ENCODE measurements around the gene MRPL58.
"Not testable (repeated sequence)": the region's sequence is repeated elsewhere in the genome, so short reads cannot be mapped to it uniquely, and the experiment has no call there.

The MRPL58 gene

DNA sequence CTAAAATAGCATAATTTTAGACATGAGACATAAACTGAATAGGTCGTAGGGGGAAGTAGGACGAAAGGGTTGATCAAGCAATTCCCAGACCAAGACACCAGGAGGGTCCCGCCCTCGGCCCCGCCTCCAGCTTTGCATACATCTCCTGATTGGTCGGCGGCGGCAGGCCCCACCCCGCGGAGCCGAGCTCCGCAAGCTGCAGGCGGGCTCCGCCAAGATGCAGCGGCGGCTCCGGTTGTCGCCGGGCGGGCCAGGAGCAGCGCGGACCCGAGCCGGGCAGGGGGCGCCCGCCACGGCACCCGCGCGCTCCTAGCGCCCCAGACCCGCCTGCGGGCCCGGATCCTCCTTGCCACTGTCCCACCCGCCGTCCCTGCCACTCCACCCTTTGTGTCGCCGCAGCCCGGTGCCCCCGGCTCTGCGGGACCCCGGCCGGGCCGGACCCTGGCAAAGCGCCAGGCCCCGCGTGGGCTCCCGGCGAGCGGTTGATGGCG is 25.0 kb upstream of the MRPL58 start, which contains the start of gene CDR2L:
Gene CDR2L, plus strand, starts transcription at position 215 of the 491 bp plus-strand sequence. CDS start 412 bp downstream, outside the sequence.
- FAIRE-seq (peak; percentile 71), DNase-seq (ENCODE audit: low spot score) (peak; percentile 82)

DNA sequence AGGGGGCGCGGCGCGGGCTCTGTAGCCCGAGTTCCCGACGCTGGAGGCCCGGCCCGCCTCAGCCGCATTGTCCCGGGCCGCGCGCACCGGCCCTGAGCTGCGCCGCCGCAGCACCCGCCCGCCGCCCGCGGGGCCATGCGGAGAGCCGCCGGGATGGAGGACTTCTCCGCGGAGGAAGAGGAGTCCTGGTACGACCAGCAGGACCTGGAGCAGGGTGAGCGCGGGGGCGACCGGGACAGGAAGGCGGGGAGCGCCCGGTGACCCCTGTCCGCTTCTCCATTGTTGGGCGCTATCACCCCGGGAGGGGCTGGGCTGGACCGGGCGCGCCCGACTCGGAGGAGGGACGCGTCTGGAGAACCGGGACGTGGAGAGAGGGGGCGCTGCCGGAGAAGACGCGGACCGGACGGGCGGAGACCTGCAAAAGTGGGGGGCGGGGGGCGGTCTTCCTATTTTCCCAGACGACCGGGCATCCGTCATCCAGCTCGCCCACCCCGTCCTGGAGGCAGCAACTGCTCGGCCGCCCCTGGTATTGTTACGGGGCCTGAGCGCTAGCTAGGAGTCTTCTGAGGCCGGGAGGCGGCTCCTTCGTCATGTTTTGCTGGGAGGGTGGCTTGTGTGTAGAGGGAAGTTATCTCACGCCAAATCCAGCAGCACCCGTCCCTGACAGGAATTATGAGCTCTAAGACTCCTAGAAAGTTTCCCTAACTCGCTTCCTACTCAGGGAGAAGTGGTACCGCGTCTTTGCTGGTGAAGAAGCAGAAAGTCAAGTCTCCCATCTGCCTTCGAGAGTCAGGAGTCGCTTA is 24.4 kb upstream of the MRPL58 start:
- no peak for FAIRE-seq
- DNase-seq (ENCODE audit: low spot score): peak; percentile 44

DNA sequence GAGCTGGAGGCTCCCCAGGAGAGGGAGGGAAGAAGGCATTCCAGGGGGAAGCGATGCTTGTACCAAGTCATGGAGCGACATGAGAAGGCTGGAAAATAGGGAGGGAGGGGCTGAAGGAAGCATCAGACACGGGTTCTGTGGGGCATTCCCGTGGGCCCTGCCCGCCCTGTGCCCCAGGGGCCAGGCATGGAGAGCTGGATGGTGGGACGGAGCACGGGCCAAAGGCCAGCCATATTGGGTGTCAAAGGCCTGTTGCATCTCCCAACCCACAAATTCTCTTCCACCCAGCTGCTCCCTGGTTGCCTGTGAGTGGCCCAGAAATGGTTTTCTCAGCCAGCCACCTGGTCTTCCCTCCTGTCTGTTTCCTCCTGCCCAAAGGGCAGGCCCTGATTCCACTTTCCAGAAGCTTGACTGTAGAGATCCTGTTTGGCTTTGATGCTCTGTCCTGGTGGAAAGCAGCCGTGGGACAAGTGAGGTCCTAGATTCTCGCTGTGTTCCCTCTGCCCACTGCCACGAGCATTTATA is 21.8 kb upstream of the MRPL58 start:
- DNase-seq (ENCODE audit: low spot score): no peak
- no peak for FAIRE-seq

DNA sequence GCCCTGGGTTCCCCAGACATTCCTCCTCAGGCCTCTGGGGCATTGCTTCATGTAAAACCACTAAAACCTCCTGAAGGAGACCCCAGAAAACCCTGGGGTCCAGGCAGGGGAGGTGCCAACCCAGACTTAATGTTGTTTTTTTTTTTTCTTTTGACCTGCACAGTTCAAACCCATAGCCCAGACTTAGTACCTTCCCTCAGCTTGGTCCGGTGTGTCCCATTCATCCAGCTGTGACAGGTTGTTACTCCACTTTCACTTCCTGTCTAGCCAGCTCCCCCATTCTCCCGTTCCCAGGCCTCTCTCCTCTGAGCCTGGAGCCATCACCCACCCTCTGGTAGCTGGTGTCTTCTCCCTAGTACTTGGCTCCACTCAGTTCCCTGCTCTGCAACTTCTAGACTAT is 20.2 kb upstream of the MRPL58 start:
- FAIRE-seq: no peak
- DNase-seq (ENCODE audit: low spot score): no peak

DNA sequence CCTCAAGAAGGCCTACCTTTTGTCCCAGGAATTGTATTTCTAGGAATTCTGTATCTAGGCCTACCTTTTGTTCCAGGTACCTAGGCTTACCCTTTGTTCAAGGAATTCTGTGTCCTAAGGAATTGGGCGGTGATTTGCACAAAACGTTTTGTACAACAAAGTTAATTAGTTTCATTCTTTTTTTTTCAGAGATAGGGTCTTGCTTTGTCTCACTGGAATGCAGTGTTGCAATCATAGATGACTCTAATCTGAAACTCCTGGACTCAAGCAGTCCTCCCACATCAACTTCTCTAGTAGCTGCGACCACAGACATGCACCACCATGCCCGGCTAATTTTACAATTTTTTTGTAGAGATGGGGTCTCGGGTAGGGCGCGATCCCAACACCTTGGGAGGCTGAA is 18.0 kb upstream of the MRPL58 start:
- FAIRE-seq: no peak
- no peak for DNase-seq (ENCODE audit: low spot score)

DNA sequence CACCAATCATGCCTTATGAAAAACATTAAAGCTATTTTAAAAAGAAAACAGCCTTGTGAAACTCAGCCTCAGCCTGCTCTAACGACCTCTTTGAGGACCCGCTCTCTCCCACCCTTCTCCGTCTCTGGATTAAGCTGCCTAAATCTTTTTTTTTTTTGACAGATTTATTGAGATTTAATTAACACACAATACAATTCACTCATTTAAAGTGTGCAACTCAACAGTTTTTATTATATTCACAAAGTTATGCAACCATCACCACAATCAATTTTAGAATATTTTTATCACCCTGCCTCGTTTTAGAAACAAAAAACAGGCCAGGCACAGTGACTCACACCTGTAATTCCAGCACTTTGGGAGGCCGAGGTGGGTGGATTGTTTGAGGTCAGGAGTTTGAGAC is 16.6 kb upstream of the MRPL58 start:
- FAIRE-seq (no peak), DNase-seq (ENCODE audit: low spot score) (no peak)

DNA sequence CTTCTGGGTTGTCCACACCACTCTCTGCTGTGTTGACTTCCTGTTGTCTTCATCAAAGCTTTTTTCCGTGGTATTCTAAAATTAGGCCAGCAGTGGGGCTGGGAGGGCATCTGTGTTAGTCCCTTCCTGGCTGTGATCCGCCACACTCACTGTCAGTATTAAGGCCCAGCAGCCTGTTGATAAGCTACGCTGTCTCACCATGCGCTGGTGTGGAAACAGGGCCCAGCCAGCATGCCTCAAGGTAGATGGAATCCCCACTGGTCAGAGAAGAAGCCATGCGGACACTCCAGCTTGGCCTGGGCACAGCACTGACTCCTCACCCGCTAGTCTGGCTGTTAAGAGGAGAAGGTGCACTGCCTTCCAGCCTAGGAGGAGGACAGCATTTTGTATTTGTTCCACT is 13.7 kb upstream of the MRPL58 start:
- DNase-seq (ENCODE audit: low spot score) (no peak), FAIRE-seq (no peak)

DNA sequence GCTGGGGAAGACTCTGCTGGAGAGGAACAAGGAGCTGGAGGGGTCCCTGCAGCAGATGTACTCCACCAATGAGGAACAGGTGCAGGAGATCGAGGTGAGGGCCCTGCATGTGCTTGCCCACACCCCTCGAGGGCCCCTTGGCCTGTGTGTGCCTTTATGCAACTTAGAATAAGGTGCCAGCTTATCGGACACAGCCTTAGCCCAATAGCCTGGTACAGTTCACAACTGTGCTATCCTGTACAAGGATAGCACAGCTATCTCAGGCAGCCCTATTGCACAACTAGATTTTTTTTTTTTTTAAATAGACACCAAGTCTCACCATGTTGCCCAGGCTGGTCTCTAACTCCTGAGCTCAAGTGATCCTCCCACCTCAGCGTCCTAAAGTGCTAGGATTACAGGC is 12.9 kb upstream of the MRPL58 start:
- no peak for FAIRE-seq
- no peak for DNase-seq (ENCODE audit: low spot score)

DNA sequence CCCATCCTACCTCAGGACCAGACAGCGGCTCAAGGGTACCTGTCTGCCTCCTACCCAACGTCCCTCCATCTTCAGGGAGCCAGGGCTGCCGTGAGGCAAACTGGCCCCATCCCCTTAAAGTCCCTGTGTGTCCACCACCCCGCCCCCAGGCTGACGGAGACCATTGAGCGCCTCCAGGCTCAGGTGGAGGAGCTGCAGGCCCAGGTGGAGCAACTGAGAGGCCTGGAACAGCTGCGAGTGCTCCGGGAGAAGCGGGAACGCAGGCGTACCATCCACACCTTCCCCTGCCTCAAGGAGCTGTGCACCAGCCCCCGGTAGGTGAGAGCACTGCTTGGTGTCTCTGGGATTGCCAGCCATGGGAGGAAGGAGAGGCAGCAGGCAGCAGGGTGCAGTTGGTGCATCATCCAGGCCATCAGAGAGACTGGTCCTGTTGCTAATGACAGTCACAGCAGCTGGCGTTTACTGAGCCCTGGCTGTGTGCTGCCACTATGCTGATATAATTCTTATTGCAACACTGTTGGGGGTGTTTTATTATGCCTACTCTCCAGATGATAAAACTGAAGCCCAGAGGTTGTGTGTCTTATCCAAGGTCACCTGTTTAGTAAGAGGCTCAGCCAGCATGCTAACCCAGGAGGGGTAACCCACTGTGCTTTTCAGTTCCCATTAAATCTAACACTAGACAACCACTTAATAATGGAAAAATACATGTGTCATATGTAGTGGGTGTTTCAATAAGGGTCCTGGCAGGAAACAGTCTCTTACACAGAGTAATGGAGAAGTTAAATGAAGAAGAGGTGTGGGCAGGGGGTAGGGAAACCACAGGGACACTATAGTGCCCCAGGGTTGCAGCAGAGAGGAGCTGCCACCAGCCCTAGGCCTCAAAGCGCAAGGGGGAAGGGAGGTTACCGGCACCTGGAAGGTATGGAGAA is 10.3 kb upstream of the MRPL58 start:
- FAIRE-seq (no peak), DNase-seq (ENCODE audit: low spot score) (no peak)

DNA sequence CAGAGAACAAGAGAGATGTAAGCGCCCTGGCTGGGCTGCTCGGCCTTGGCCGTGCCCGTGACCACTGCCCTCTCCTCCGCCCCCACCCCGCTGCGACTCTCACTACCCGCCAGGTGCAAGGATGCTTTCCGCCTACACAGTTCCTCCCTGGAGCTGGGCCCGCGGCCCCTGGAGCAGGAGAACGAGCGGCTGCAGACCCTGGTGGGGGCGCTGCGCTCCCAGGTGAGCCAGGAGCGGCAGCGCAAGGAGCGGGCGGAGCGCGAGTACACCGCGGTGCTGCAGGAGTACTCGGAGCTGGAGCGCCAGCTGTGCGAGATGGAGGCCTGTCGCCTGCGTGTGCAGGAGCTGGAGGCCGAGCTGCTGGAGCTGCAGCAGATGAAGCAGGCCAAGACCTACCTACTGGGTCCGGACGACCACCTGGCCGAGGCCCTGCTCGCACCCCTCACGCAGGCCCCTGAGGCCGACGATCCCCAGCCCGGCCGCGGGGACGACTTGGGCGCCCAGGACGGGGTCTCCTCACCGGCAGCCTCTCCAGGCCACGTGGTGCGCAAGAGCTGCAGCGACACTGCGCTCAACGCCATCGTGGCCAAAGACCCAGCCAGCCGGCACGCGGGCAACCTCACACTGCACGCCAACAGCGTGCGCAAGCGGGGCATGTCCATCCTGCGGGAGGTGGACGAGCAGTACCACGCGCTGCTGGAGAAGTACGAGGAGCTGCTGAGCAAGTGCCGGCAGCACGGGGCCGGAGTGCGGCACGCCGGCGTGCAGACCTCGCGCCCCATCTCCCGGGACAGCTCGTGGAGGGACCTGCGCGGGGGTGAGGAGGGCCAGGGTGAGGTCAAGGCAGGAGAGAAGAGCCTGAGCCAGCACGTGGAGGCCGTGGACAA is 9.2 kb upstream of the MRPL58 start:
- FAIRE-seq (no peak), DNase-seq (ENCODE audit: low spot score) (no peak)

DNA sequence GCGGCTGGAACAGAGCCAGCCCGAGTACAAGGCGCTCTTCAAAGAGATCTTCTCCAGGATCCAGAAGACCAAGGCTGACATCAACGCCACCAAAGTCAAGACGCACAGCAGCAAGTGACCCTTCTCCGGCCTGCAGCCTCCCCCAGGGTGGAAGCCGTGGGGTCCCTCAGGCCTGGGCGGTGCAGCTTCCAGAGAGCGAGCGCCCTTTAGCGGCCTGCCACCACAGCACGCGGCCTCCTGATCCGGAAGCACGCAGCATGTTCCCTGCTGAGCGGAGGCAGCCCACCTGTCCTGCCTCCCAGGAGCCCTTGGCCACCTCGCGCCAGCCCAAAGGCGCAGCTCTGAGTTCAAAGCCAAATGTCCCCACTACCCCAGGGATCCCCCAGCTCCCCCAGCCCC is 8.5 kb upstream of the MRPL58 start:
- FAIRE-seq: no peak
- DNase-seq (ENCODE audit: low spot score): no peak

DNA sequence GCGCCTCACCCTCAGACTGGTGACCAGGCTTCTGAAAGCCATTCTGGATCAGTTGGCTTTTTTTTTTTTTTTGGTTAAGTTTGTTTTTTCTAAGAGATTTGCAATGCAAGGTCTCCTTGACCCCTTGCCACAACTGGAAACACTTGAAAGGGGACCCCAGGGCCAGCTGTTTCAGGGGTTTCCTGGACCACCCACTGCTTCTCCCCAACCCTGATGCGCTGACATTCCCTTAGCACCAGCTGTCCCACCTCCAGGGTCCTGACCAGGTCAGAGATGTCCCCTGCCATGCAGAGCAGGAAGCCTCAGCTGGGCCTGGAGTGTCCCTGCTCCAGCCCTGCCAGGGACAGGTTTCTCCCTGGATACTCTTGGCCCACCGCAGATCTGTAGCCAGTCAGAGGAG is 8.1 kb upstream of the MRPL58 start:
- DNase-seq (ENCODE audit: low spot score) (no peak), FAIRE-seq (no peak)

DNA sequence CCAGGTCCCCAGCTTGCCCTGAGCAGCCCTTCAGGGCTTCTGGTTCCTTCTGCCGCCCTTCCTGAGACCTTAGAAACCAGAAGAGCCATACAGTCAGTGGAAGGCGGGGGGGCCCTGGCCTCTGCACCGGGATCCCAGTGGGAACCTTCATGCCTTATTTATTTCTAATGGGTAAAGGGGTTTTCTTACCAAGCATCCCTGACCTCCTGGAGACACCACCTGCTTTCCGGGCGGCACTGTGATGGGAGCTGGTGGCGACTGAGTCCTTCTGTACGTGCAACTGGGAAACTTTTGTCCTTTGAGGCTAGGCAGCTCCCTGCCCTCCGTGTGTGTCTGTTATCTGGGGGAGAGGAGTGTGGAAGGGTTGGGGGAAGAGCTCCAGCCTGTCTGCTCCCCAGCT is 7.2 kb upstream of the MRPL58 start:
- FAIRE-seq (no peak), DNase-seq (ENCODE audit: low spot score) (no peak)

DNA sequence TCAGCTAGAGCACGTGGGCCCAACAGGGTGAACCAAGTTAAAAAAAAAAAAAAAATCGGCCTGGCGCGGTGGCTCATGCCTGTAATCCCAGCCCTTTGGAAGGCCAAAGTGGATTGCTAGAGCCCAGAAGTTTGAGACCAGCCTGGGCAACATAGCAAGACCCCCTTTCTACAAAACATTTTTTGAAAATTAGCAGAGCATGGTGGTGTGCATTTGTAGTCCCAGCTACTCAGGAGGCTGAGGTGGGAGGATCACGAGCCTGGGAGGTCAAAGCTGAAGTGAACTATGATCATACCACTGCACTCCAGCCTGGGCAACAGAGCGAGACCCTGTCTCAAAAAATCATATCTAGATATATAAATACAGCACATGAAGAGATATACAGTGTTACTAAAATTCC is 6.4 kb upstream of the MRPL58 start:
- not testable (repeated sequence) for DNase-seq (ENCODE audit: low spot score); FAIRE-seq

DNA sequence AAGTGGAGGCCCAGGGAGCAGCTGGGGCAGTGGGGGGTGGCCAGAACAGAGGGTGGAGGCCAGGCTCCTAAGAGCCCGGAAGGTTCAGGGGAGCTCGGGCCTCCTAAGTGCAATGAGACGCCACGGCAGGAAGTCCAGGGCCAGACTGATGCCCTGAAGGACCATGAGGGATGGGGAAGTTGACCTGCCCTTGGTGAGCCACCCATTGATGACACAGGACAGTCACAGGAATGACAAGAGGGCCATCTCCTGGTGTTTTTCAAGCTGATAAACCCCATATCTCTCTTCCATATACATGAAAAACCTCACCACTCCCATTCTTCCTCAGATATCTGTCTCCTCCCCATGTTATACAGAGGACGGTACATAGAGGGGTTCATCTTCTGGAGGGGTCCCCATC is 5.8 kb upstream of the MRPL58 start:
- DNase-seq (ENCODE audit: low spot score): no peak
- FAIRE-seq: no peak

DNA sequence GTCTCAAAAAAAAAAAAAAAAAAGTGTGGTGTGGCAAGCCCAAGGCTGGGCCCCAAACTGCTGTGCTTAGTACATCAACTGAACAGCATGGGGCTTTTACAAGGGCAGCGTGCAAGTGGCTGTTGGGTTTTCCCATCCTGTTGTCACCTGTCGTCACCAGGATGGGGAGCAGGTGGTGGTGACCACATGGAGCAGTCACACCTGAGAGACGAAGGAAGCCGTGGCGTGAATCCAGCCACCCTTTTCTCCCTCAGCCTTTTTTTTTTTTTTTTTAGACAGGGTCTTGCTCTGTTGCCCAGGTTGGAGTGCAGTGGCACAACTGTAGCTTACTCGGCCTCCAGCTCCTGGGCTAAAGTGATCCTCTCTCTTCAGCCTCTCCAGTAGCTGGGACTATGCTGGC is 4.1 kb upstream of the MRPL58 start:
- no peak for DNase-seq (ENCODE audit: low spot score)
- FAIRE-seq: no peak

DNA sequence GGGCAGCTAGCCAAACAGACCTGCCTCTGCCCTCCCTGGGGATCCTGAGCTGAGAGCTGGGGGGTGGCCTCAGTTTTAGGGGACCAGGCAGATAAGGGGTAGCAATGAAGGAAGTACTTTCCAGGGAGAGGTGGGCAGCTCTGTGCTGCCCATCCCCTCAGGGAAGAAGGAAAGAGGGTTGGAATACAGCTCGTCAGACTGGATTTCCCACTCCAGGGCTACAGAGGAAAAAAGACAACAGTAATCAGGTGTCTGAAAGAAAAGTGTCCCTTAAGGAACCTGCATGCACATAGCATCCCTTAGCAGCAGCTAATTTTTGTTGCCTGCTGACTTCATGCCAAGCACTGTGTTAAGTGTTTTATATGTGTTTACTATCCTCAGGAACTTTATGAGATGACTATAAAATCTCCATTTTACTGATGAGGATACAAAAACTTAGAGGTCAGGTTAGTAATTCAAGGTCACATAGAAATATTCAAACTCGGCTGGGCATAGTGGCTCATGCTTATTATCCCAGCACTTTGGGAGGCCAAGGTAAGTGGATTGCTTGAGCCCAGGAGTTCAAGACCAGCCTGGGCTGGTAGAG is 3.2 kb upstream of the MRPL58 start:
- DNase-seq (ENCODE audit: low spot score) (no peak), FAIRE-seq (no peak)

DNA sequence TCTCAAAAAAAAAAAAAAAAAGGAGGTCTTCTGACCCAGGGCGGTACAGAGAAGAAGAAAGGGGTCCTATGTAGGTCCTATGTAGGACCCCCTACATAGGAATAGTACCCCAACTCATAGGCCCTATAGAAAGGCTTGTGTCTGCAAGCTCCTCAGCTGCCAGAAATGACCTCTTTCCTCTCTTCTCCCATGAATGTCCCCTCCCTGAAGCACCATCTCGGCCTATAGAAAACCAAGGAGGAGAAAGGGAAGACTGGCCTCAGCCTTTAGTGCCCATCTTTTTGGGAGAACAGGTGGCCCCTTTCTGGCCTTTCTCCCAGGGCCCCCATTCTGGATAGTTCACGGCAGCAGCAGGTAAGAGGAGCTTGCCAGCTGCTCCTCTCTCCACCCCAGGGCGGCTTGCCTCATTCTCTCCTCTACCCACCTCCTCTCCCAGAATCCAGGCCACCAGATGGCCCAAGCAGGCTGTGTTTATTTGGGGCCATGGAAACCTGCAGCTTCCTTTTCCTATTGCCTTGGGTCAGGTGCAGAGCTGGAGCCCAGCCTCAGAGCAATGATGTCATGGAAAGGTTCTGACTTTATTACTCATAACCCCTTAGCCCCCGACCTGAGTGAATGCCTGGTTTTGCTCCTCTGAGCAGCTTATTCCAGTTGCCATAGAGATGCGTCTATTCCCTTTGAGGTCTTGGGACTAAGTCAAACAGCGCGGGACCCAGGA is 1.6 kb upstream of the MRPL58 start:
- FAIRE-seq (no peak), DNase-seq (ENCODE audit: low spot score) (peak; percentile 37)

DNA sequence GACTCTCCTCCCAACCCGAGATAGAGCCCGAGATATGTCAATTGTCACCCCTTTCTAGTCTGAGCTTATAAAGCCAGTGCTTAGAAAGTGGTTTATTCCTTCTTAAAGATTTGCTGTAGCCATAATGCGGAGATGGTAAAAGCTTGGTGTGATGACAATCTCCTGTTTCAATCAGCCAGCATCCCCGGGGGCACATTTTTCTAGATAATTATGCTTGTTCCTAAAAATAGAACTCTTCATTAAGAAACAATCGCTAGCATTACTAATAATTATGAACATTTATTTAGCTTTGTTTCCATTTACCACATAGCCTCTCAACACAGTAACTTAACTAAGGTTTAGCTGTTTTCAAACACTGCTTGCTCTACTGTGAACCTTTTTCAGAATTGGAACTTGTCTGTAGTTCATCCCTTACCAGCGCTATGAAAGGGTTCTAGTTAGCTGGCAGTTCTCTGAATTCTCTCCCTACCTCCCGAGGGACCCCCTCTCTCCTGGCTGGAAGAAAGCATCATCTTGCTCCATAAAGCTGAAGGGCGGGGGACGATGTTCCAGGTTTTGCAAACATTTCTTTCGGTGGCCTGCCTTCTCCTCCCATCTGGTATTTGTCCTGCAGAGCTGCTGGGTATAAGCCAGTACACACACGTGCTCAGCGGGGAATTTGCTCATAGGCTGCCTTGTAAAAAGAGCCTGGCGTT is 922 bp upstream of the MRPL58 start:
- DNase-seq (ENCODE audit: low spot score) (no peak), FAIRE-seq (no peak)

DNA sequence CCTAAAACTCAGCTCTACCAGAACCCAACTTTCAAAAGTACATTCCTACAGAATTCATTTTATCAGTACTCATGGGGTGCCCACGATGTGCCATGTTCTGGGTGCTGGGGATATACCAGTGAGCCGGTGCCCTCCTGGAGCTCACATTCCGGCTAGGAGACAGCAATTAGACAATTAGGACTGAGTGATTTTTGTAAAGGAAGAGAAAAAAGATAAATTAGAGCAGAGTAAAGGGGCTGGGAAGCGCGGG is 449 bp upstream of the MRPL58 start:
- no peak for DNase-seq (ENCODE audit: low spot score)
- no peak for FAIRE-seq
